CD8-positive, alpha-beta memory T cell (primary cell): ENCODE data around the gene KCNJ11. TPM values are rescaled to one million over a fixed set of nuclear protein-coding genes. Genes with fewer than 3 reads are reported as not detected.

Experiments
- CTCF ChIA-PET: fragments of 350-600 bp; sonication (Branson Sonifier 250); formaldehyde crosslinking; loops from one replicate; lab custom pipeline; 2021; ENCODE audit warnings: antibody characterized with exemption; lab: Charles Lee
- POLR2A ChIA-PET: fragments of 350-600 bp; sonication (Branson Sonifier 250); formaldehyde crosslinking; loops from one replicate; lab custom pipeline; 2021; ENCODE audit warnings: antibody characterized with exemption; lab: Charles Lee
- DNase-seq, 5 donors: peaks; one replicate each; pipeline versions ENCODE4 v3.0.0 to v3.0.0-alpha.2; 2020 to 2022; ENCODE audit warnings: mixed read lengths in 1 of 5
- H3K27ac ChIP-seq: one replicate; pipeline ENCODE4 v1.7.0; 2013; ENCODE audit warnings: low read depth, mild to moderate bottlenecking, low read length, moderate library complexity
- H3K27me3 ChIP-seq: 2 replicates; pipeline ENCODE4 v1.7.0; 2013; ENCODE audit warnings: low read length, mild to moderate bottlenecking; ENCODE audit not compliant: insufficient read depth, poor library complexity, severe bottlenecking
- H3K36me3 ChIP-seq: 2 replicates; pipeline ENCODE4 v1.7.0; 2013; ENCODE audit warnings: mild to moderate bottlenecking, low read length, moderate library complexity; ENCODE audit not compliant: insufficient read depth
- H3K4me1 ChIP-seq: 2 replicates; pipeline ENCODE4 v1.7.0; 2013; ENCODE audit warnings: mild to moderate bottlenecking, low read length, moderate library complexity; ENCODE audit not compliant: insufficient read depth
- H3K4me3 ChIP-seq: 2 replicates; pipeline ENCODE4 v1.7.0; 2013; ENCODE audit warnings: mild to moderate bottlenecking, low read length
- H3K9me3 ChIP-seq: 2 replicates; pipeline ENCODE4 v1.7.0; 2013; ENCODE audit warnings: mild to moderate bottlenecking, low read length
- H3K27ac Mint-ChIP-seq, 8 donors: one replicate each; pipeline ENCODE4 v1.8.0; 2020 to 2021; ENCODE audit warnings: mixed read lengths in 8 of 8, mild to moderate bottlenecking in 6 of 8, inconsistent platforms in 3 of 8, moderate library complexity in 3 of 8
- H3K27me3 Mint-ChIP-seq, 2 donors: one replicate each; pipeline ENCODE4 v1.8.0; 2020 to 2021; ENCODE audit warnings: mixed read lengths in 2 of 2, mild to moderate bottlenecking in 1 of 2, moderate library complexity in 1 of 2
- H3K36me3 Mint-ChIP-seq, 3 donors: one replicate each; pipeline ENCODE4 v1.8.0; 2020 to 2021; ENCODE audit warnings: mixed read lengths in 3 of 3, inconsistent platforms in 1 of 3, mild to moderate bottlenecking in 1 of 3
- H3K4me1 Mint-ChIP-seq, 3 donors: one replicate each; pipeline ENCODE4 v1.8.0; 2020 to 2021; ENCODE audit warnings: mixed read lengths in 3 of 3, inconsistent platforms in 1 of 3, mild to moderate bottlenecking in 1 of 3
- H3K4me3 Mint-ChIP-seq, 7 donors: one replicate each; pipeline ENCODE4 v1.8.0; 2020 to 2021; ENCODE audit warnings: mixed read lengths in 7 of 7, mild to moderate bottlenecking in 6 of 7, moderate library complexity in 4 of 7, inconsistent platforms in 2 of 7
- H3K9me3 Mint-ChIP-seq, 5 donors: one replicate each; pipeline ENCODE4 v1.8.0; 2020 to 2022; ENCODE audit warnings: mixed read lengths in 5 of 5, mild to moderate bottlenecking in 3 of 5, moderate library complexity in 2 of 5, inconsistent platforms in 1 of 5
- polyA plus RNA-seq: library from polyadenylated mRNA; unstranded; fragments of 300-500 nt; fragmentation: Illumina TruSeq; gene quantifications from one replicate; pipeline ENCODE4 v1.2.3, GENCODE V29; 2021
- total RNA-seq, 2 experiments: library from RNA; stranded (reverse); gene quantifications; one replicate each; pipeline ENCODE4 v1.2.3, GENCODE V29; 2021

The KCNJ11 gene
- total and polyA plus RNA-seq, 3 experiments from 2014 or later: 0.09 to 0.95 (median 0.53) TPM

DNA sequence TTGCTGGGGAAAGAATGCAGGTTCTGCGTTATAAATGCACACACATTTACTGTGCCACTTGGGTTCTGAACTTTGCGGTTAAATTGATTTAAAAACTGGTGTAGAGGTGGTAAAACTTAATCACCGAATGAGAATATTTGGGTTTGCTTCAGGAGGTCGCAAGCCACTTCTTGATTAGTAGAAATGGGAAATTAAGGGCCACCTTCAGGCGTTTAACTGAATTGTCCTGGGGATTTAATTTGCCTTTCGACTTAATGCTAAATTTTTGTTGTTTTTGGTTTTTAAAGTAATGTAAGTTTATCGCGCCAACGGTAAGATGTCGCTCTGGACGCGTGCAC is 37.3 kb downstream of the KCNJ11 start:
- H3K9me3 ChIP-seq: no peaks in the 10 kb centered on the region
- DNase-seq: no peak
- peaks cover 15% of the 10 kb centered on the region for H3K4me1 ChIP-seq
- H3K27me3 Mint-ChIP-seq: no peaks in the 10 kb centered on the region
- no peaks in the 10 kb centered on the region for H3K27me3 ChIP-seq
- H3K27ac Mint-ChIP-seq: peak overlapping the region; percentile 71 to 99 (median 94)
- ChIA-PET POLR2A (no interaction called here), CTCF (interaction anchor here (0.6 to 0.9 kb wide), 2 partner anchors 15 to 121 kb away, joined by 3 read pairs; no protein-coding TSS in a partner anchor)
- peaks cover 29 to 44% (median 30%) of the 10 kb centered on the region in 3 donors for H3K4me1 Mint-ChIP-seq
- H3K4me3 ChIP-seq: peak overlapping the region; percentile 56
- H3K9me3 Mint-ChIP-seq: peaks cover 0 to 5% (median 0%) of the 10 kb centered on the region in 5 donors
- H3K36me3 Mint-ChIP-seq: peaks cover 0 to 9% (median 0%) of the 10 kb centered on the region in 3 donors
- H3K27ac ChIP-seq: no peak overlapping the region
- H3K36me3 ChIP-seq: no peaks in the 10 kb centered on the region
- peak overlapping the region; percentile 90 to 97 (median 93) for H3K4me3 Mint-ChIP-seq

DNA sequence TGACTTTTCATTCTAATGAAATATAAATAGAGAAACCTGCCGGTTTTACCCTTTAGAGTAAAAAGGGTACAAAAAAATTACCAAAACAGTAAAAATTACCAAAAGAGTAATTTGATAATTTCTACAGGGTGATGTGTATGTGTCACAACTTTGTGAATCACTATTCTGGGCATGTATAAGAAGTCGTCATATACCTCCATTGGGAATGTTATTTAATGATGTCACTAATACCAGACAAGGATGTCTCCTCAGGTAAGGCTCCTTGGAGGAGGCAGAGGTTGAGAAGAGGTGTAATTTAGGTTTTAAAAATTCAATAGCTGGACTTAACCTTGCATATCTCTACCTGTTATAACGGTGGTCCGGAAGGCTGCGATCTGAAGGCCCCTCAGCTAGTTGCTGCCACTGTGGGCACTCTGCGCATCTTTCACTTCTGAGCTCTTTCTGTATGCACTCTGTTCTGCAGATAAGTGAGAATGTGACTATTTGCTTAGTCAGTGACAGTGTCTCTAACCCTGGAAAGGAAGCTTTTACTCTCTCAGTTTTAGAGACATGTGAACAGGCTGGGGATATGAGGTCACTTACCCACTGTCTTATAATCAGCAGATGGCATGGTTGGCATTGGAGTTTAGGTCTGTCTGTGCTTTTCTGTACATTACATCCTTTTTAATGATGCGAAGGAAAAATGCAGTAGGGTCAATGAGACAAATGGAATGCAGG is 37.8 kb downstream of the KCNJ11 start:
- H3K36me3 Mint-ChIP-seq: peaks cover 0 to 9% (median 0%) of the 10 kb centered on the region in 3 donors
- H3K27ac Mint-ChIP-seq: peak overlapping the region; percentile 71 to 99 (median 94)
- no peaks in the 10 kb centered on the region for H3K9me3 ChIP-seq
- peaks cover 29 to 44% (median 30%) of the 10 kb centered on the region in 3 donors for H3K4me1 Mint-ChIP-seq
- H3K27me3 ChIP-seq: no peaks in the 10 kb centered on the region
- DNase-seq: no peak
- H3K27ac ChIP-seq: no peak overlapping the region
- H3K9me3 Mint-ChIP-seq: peaks cover 0 to 5% (median 0%) of the 10 kb centered on the region in 5 donors
- no peaks in the 10 kb centered on the region for H3K36me3 ChIP-seq
- CTCF ChIA-PET: interaction anchor here (0.6 to 0.9 kb wide), 2 partner anchors 14 to 121 kb away, joined by 3 read pairs; no protein-coding TSS in a partner anchor
- no peaks in the 10 kb centered on the region for H3K27me3 Mint-ChIP-seq
- H3K4me3 Mint-ChIP-seq: peak overlapping the region; percentile 90 to 97 (median 93)
- no peak overlapping the region for H3K4me3 ChIP-seq
- H3K4me1 ChIP-seq: peaks cover 15% of the 10 kb centered on the region
- POLR2A ChIA-PET: interaction anchor here (0.5 kb wide), 1 partner anchor 107 kb away, joined by 3 read pairs; no protein-coding TSS in a partner anchor

DNA sequence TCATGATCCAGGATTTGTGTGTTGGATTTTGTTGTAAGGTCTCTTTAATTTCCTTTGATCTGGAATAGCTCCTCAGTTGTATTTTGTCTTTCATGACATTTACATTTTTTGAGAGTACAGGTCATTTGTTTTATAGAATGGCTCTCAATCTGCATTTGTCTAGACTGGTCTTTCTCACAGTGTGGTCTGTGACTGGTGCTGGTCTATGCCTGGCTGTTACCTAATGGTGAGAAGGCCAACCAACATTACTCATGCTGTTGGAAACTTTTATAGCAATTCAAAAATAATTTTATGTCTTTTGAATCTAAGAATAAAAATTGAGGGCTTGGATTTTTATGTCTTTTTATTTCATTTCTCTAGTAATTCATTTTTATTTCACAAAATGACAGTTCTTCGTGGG is 40.8 kb downstream of the KCNJ11 start:
- POLR2A ChIA-PET: interaction anchor here (0.5 to 0.7 kb wide), 2 partner anchors 72 to 270 kb away, joined by 5 to 12 read pairs; partner anchors contain the start of gene RPS13
- no peaks in the 10 kb centered on the region for H3K36me3 ChIP-seq
- peaks cover 5% of the 10 kb centered on the region for H3K4me1 ChIP-seq
- Mint-ChIP-seq H3K27me3 (peaks cover 0 to 1% of the 10 kb centered on the region in 2 donors), H3K36me3 (peaks cover 0 to 9% (median 3%) of the 10 kb centered on the region in 3 donors), H3K9me3 (no peaks in the 10 kb centered on the region), H3K4me3 (no peak overlapping the region), H3K4me1 (peaks cover 12 to 23% (median 13%) of the 10 kb centered on the region in 3 donors), H3K27ac (no peak overlapping the region)
- H3K27ac ChIP-seq: no peak overlapping the region
- no peaks in the 10 kb centered on the region for H3K9me3 ChIP-seq
- H3K27me3 ChIP-seq: no peaks in the 10 kb centered on the region
- DNase-seq: no peak
- no peak overlapping the region for H3K4me3 ChIP-seq
- CTCF ChIA-PET: interaction anchor here (0.7 kb wide), 1 partner anchor 1374 kb away, joined by 3 read pairs; no protein-coding TSS in a partner anchor

DNA sequence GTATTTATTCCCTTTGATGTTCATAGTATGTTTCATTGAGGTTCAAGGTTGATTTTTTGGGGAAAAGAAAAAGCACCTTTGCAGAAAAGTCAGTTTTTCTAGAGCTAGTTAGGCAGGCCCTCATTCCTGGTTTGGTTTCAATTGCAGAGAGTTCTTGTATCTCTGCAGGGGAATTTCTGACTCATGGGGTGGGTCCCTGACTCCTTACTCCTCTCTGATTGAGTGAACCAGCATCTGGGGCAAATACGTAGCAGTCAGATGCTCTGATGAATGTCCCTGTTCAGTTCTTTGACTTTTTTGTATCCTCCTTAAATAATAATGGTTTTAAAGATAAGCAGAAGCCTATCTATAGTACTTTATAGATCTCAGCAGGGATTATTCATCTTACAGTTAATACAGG is 44.6 kb downstream of the KCNJ11 start:
- Mint-ChIP-seq H3K9me3 (no peaks in the 10 kb centered on the region), H3K4me3 (no peak overlapping the region), H3K27ac (no peak overlapping the region), H3K27me3 (peaks cover 0 to 1% of the 10 kb centered on the region in 2 donors), H3K36me3 (peaks cover 0 to 9% (median 3%) of the 10 kb centered on the region in 3 donors), H3K4me1 (no peaks in the 10 kb centered on the region)
- CTCF ChIA-PET: no interaction called here
- DNase-seq: no peak
- H3K27ac ChIP-seq: no peak overlapping the region
- no peak overlapping the region for H3K4me3 ChIP-seq
- no peaks in the 10 kb centered on the region for H3K27me3 ChIP-seq
- H3K36me3 ChIP-seq: no peaks in the 10 kb centered on the region
- H3K9me3 ChIP-seq: no peaks in the 10 kb centered on the region
- POLR2A ChIA-PET: no interaction called here
- H3K4me1 ChIP-seq: no peaks in the 10 kb centered on the region

DNA sequence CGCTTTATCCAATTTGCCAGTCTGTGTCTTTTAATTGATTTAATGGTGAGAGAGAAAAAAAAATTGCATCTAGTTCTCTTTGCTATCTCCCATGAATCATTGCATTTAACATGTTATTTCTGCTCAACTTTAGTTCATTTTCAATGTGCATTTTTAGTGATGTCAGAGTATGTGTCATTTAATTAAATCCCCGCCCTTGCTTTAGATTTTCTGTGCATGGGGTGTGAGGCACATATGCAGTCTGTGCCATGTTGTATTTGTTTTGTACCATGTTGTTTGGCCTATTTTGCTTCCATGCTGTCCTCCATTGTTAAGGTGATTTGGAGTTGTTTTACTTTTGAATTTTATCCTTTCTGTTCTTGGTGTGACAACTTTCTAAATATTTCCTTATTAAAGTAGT is 45.2 kb downstream of the KCNJ11 start:
- Mint-ChIP-seq H3K4me3 (no peak overlapping the region), H3K9me3 (no peaks in the 10 kb centered on the region), H3K27ac (peak overlapping the region in 1 of 8 donors; percentile 1), H3K27me3 (peaks cover 0 to 1% of the 10 kb centered on the region in 2 donors), H3K36me3 (peaks cover 0 to 9% (median 3%) of the 10 kb centered on the region in 3 donors), H3K4me1 (no peaks in the 10 kb centered on the region)
- H3K27ac ChIP-seq: no peak overlapping the region
- ChIA-PET POLR2A (no interaction called here), CTCF (no interaction called here)
- no peaks in the 10 kb centered on the region for H3K9me3 ChIP-seq
- no peaks in the 10 kb centered on the region for H3K4me1 ChIP-seq
- no peaks in the 10 kb centered on the region for H3K36me3 ChIP-seq
- H3K27me3 ChIP-seq: no peaks in the 10 kb centered on the region
- no peak for DNase-seq
- no peak overlapping the region for H3K4me3 ChIP-seq

Other genes with a start within 250 kb of the KCNJ11 start
- 10 to 100 TPM; 30.4 to 33.0 TPM for gene PIK3C2A, start 180.7 kb downstream of the KCNJ11 start, total RNA-seq
- gene PIK3C2A, start 180.7 kb downstream of the KCNJ11 start, polyA plus RNA-seq: 8.1 TPM
- gene NUCB2, start 111.9 kb downstream of the KCNJ11 start, total RNA-seq: 10 to 100 TPM; 30.3 to 33.3 TPM
- 218 TPM for gene NUCB2, start 111.9 kb downstream of the KCNJ11 start, polyA plus RNA-seq
- gene NCR3LG1, start 36.9 kb downstream of the KCNJ11 start, total RNA-seq: 1 to 10 TPM; 5.9 to 6.0 TPM
- gene NCR3LG1, start 36.9 kb downstream of the KCNJ11 start, polyA plus RNA-seq: 0.03 TPM
- not detected for gene ABCC8, start 88.2 kb upstream of the KCNJ11 start, total RNA-seq
- not detected for gene ABCC8, start 88.2 kb upstream of the KCNJ11 start, polyA plus RNA-seq
- not detected for gene USH1C, start 155.8 kb upstream of the KCNJ11 start, total RNA-seq
- not detected for gene USH1C, start 155.8 kb upstream of the KCNJ11 start, polyA plus RNA-seq
- not detected for gene OTOG, start 158.6 kb upstream of the KCNJ11 start, total RNA-seq
- gene OTOG, start 158.6 kb upstream of the KCNJ11 start, polyA plus RNA-seq: not detected